OCI-LY3 (cell line): ENCODE data around the gene GGA2.

Source experiments
- EZH2phosphoT487 ChIP-seq: fragments of 200-600 bp; shearing (Covaris generic); IDR thresholded peaks from 2 replicates; pipeline ENCODE4 v1.6.1; 2018; ENCODE audit warnings: antibody characterized with exemption, mixed run types, low read depth
- TF ChIP-seq, protein P1 (sequence below): fragments of 200-600, 300-600 bp; sonication (generic); IDR thresholded peaks from 2 replicates; pipeline ENCODE4 v1.5.1; 2014; ENCODE audit warnings: antibody characterized with exemption, low read length, low read depth

DNA sequence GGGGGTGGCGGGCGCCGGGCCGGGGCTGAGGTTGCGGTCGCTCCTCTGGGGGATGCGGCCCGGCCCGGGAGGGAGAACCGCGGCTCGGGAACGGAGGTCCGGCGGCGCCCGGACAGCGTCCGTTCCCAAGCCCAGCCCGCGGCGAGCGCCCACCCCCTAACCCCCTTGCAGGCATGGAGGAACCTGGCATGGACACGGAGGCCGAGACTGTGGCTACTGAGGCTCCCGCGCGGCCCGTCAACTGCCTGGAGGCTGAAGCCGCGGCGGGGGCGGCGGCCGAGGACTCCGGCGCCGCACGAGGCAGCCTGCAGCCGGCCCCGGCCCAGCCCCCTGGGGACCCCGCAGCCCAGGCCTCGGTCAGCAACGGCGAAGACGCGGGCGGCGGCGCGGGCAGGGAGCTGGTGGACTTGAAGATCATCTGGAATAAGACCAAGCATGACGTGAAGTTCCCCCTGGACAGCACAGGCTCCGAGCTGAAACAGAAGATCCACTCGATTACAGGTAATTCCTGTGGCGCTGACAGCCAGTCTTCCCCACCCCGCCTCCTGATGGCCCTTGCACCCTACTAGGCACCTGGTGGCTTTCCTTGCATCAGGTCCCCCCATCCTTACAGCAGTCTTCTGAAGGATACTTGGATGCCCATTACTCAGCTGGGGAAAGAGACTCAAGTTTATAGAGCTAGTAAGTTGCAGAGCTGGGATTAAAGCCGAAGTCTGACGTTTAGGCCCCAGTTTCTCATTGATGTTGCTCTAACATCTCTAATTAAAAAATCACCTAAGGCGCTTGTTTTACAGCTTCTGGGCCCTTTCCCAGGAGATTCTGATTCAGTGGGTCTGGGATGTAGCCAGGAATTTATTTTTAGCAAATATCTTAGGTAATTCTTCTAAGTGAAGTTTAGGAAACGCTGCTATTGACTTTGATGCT, 47.7 kb upstream of the GGA2 start:
- TF ChIP-seq, protein P1, sequence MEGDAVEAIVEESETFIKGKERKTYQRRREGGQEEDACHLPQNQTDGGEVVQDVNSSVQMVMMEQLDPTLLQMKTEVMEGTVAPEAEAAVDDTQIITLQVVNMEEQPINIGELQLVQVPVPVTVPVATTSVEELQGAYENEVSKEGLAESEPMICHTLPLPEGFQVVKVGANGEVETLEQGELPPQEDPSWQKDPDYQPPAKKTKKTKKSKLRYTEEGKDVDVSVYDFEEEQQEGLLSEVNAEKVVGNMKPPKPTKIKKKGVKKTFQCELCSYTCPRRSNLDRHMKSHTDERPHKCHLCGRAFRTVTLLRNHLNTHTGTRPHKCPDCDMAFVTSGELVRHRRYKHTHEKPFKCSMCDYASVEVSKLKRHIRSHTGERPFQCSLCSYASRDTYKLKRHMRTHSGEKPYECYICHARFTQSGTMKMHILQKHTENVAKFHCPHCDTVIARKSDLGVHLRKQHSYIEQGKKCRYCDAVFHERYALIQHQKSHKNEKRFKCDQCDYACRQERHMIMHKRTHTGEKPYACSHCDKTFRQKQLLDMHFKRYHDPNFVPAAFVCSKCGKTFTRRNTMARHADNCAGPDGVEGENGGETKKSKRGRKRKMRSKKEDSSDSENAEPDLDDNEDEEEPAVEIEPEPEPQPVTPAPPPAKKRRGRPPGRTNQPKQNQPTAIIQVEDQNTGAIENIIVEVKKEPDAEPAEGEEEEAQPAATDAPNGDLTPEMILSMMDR: no peak
- no peak for TF ChIP-seq EZH2phosphoT487
